IMR-90 (cell line): ENCODE results near the gene ATP11A. TPM values are rescaled to one million over a fixed set of nuclear protein-coding genes. Genes with fewer than 3 reads are reported as not detected.

Source experiments
- ATAC-seq: fragments of 200-7000 bp; cut with Tn5 transposase; 2 replicates; pipeline ENCODE4 v1.9.1; 2020; ENCODE audit warnings: low read depth, mild to moderate bottlenecking, moderate library complexity
- BruUV-seq: library from RNA; stranded (reverse); fragments of 400-500 nt; replicated peaks from 2 replicates; lab custom pipeline; 2021; lab: Mats Ljungman, UMichigan
- CTCF ChIA-PET: fragments of 300-600 bp; formaldehyde crosslinking; extraction: SDS; loops from one replicate; lab custom pipeline; 2021; ENCODE audit warnings: antibody characterized with exemption; lab: Yijun Ruan, JAX
- POLR2A ChIA-PET: fragments of 300-600 bp; sonication (Branson Sonifier 250); formaldehyde crosslinking; loops from one replicate; lab custom pipeline; 2022; ENCODE audit warnings: antibody characterized with exemption; ENCODE audit not compliant: unreplicated experiment; lab: Charles Lee
- DNase-seq: peaks from one replicate; pipeline ENCODE4 v3.0.0; 2013
- H2AFZ ChIP-seq: replicated peaks from 2 replicates; pipeline ENCODE3; 2013; ENCODE audit warnings: low read length, mild to moderate bottlenecking; ENCODE audit not compliant: poor library complexity
- H2AK5ac ChIP-seq: 2 replicates; pipeline ENCODE4 v1.6.1; 2013; ENCODE audit warnings: low read depth, low read length, inconsistent platforms
- H2AK9ac ChIP-seq: replicated peaks from 2 replicates; pipeline ENCODE3; 2013; ENCODE audit warnings: mild to moderate bottlenecking, low read depth, low read length, moderate library complexity; ENCODE audit not compliant: poor library complexity
- H2BK120ac ChIP-seq: 2 replicates; pipeline ENCODE4 v1.6.1; 2013; ENCODE audit warnings: low read depth, low read length, inconsistent platforms
- H2BK15ac ChIP-seq: 3 replicates; pipeline ENCODE4 v1.6.1; 2013; ENCODE audit warnings: low read depth, low read length, inconsistent platforms
- H2BK20ac ChIP-seq: 2 replicates; pipeline ENCODE4 v1.6.1; 2013; ENCODE audit warnings: low read depth, mild to moderate bottlenecking, inconsistent platforms, low read length, moderate library complexity
- H2BK5ac ChIP-seq: 2 replicates; pipeline ENCODE4 v1.6.1; 2013; ENCODE audit warnings: mild to moderate bottlenecking, low read depth, low read length, inconsistent platforms; ENCODE audit not compliant: poor library complexity, severe bottlenecking
- H3K14ac ChIP-seq: replicated peaks from 2 replicates; pipeline ENCODE4 v1.6.1; 2013; ENCODE audit warnings: low read depth, low read length, inconsistent platforms
- H3K18ac ChIP-seq: 2 replicates; pipeline ENCODE4 v1.6.1; 2013; ENCODE audit warnings: low read depth, low read length, control low read depth
- H3K23ac ChIP-seq: 2 replicates; pipeline ENCODE4 v1.6.1; 2013; ENCODE audit warnings: low read depth, low read length, inconsistent platforms
- H3K27ac ChIP-seq: 2 replicates; pipeline ENCODE4 v1.5.1; 2013; ENCODE audit warnings: mild to moderate bottlenecking, control low read depth, low read length; ENCODE audit not compliant: insufficient read depth
- H3K27me3 ChIP-seq: 2 replicates; pipeline ENCODE4 v1.6.1; 2013; ENCODE audit warnings: low read length; ENCODE audit not compliant: control insufficient read depth, insufficient read depth
- H3K36me3 ChIP-seq: 2 replicates; pipeline ENCODE4 v1.6.1; 2013; ENCODE audit warnings: low read length, mixed read lengths; ENCODE audit not compliant: control insufficient read depth, insufficient read depth
- H3K4ac ChIP-seq: 2 replicates; pipeline ENCODE4 v1.6.1; 2013; ENCODE audit warnings: low read depth, low read length, inconsistent platforms
- H3K4me1 ChIP-seq: 2 replicates; pipeline ENCODE4 v1.6.1; 2013; ENCODE audit warnings: low read length, mixed read lengths; ENCODE audit not compliant: control insufficient read depth, insufficient read depth
- H3K4me2 ChIP-seq: 2 replicates; pipeline ENCODE4 v1.6.1; 2013; ENCODE audit warnings: low read depth, mild to moderate bottlenecking, control low read depth, low read length, moderate library complexity
- H3K4me3 ChIP-seq: 2 replicates; pipeline ENCODE4 v1.5.1; 2013; ENCODE audit warnings: low read depth, mild to moderate bottlenecking, control low read depth, low read length, moderate library complexity; ENCODE audit not compliant: insufficient read depth
- H3K56ac ChIP-seq: 2 replicates; pipeline ENCODE4 v1.6.1; 2013; ENCODE audit warnings: low read length, inconsistent platforms; ENCODE audit not compliant: insufficient read depth; ENCODE audit errors: extremely low read depth
- H3K79me1 ChIP-seq, 2 experiments: 2 replicates each; pipeline ENCODE4 v1.6.1; 2013; ENCODE audit warnings: low read length in 2 of 2, inconsistent platforms in 1 of 2, low read depth in 1 of 2
- H3K9ac ChIP-seq: 2 replicates; pipeline ENCODE4 v1.6.1; 2013; ENCODE audit warnings: low read depth, low read length, control low read depth
- H3K9me1 ChIP-seq: 2 replicates; pipeline ENCODE4 v1.6.1; 2013; ENCODE audit warnings: low read length, inconsistent platforms; ENCODE audit not compliant: insufficient read depth
- H3K9me3 ChIP-seq: 2 replicates; pipeline ENCODE4 v1.6.1; 2013; ENCODE audit warnings: low read length; ENCODE audit not compliant: control insufficient read depth, insufficient read depth
- H4K20me1 ChIP-seq: 2 replicates; pipeline ENCODE4 v1.6.1; 2013; ENCODE audit warnings: low read length, inconsistent platforms; ENCODE audit not compliant: insufficient read depth
- H4K5ac ChIP-seq: 2 replicates; pipeline ENCODE4 v1.6.1; 2013; ENCODE audit warnings: mild to moderate bottlenecking, low read depth, low read length, control low read depth
- H4K8ac ChIP-seq, 2 experiments: 2 replicates each; pipeline ENCODE4 v1.6.1; 2013; ENCODE audit warnings: low read depth in 2 of 2, low read length in 2 of 2, control low read depth in 1 of 2, inconsistent platforms in 1 of 2
- H4K91ac ChIP-seq: 2 replicates; pipeline ENCODE4 v1.6.1; 2013; ENCODE audit warnings: low read depth, low read length, inconsistent platforms; ENCODE audit not compliant: insufficient read depth
- BHLHE40 ChIP-seq: fragments of 150-350 bp; IDR thresholded peaks from 2 replicates; pipeline ENCODE4 v1.6.1; 2016; ENCODE audit warnings: mild to moderate bottlenecking, low read depth, low read length
- CEBPB ChIP-seq: IDR thresholded peaks from 2 replicates; pipeline ENCODE4 v1.6.1; 2012; ENCODE audit warnings: low read depth, low read length, improper control_type of control experiment
- CTCF ChIP-seq: conservative IDR thresholded peaks from 2 replicates; pipeline ENCODE4 v1.5.1; 2012; ENCODE audit warnings: mild to moderate bottlenecking, low read depth, low read length, improper control_type of control experiment
- FOS ChIP-seq: fragments of 150-350 bp; IDR thresholded peaks from 2 replicates; pipeline ENCODE4 v1.6.1; 2016; ENCODE audit warnings: low read depth, low read length
- MAFK ChIP-seq: IDR thresholded peaks from 2 replicates; pipeline ENCODE4 v1.6.1; 2012; ENCODE audit warnings: low read depth, low read length, improper control_type of control experiment
- MAZ ChIP-seq: IDR thresholded peaks from 2 replicates; pipeline ENCODE4 v1.6.1; 2012; ENCODE audit warnings: low read depth, mild to moderate bottlenecking, low read length, improper control_type of control experiment, moderate library complexity, borderline replicate concordance
- MXI1 ChIP-seq: IDR thresholded peaks from 2 replicates; pipeline ENCODE4 v1.6.1; 2012; ENCODE audit warnings: low read depth, mild to moderate bottlenecking, low read length, moderate library complexity, borderline replicate concordance
- RAD21 ChIP-seq: IDR thresholded peaks from 2 replicates; pipeline ENCODE4 v1.6.1; 2012; ENCODE audit warnings: low read length, improper control_type of control experiment
- WGBS, 2 experiments: methylation state at CpG; one replicate each; pipeline versions ENCODE4 v1.1.5 to v1.1.7; 2013; ENCODE audit warnings: missing lambda C conversion rate in 2 of 2; ENCODE audit not compliant: insufficient read length in 1 of 2; ENCODE audit errors: extremely low coverage in 2 of 2; 5-methylcytosine and 5-hydroxymethylcytosine counted together
- dilution Hi-C: fragments of 300-500 bp; cut with HindIII; formaldehyde crosslinking; loops from one replicate; pipeline ENCODE4 v1.14.3; 2018; ENCODE audit warnings: low sequenced_read_pairs; ENCODE audit not compliant: unreplicated experiment
- in situ Hi-C: fragments of 300-500 bp; cut with MboI; formaldehyde crosslinking; loops from 3 replicates; pipeline ENCODE4 v1.14.3; 2019; ENCODE audit warnings: low sequenced_read_pairs, inconsistent platforms, mixed read lengths
- intact Hi-C: fragments of 100-400 bp; cut with micrococcal nuclease; formaldehyde crosslinking; loops from 2 replicates; pipeline ENCODE4 v1.10.0; 2022
- polyA plus RNA-seq, 3 experiments: library from polyadenylated mRNA; depleted of rRNA; stranded (reverse); fragments of >200 nt; gene quantifications; 2 replicates each; pipeline ENCODE4 v1.2.3, GENCODE V29; 2012; ENCODE audit warnings: low replicate concordance in 1 of 3
- total RNA-seq: library from RNA; depleted of rRNA; stranded (reverse); fragments of >200 nt; gene quantifications from 2 replicates; pipeline ENCODE4 v1.2.3, GENCODE V29; 2012

Gene ATP11A
- total and polyA plus RNA-seq, 2 of the 4 experiments (the other 2 are of a cell fraction), result 8.4 to 12.0 TPM

- Histone ChIP-seq H2AFZ (no peak overlapping the region), H3K18ac (no peak overlapping the region), H4K5ac (no peak overlapping the region), H2AK9ac (no peak overlapping the region), H3K27ac (no peak overlapping the region), H2BK5ac (no peak overlapping the region), H3K79me1 (no peaks in the 10 kb centered on the region), H2AK5ac (no peak overlapping the region), H3K9me1 (no peaks in the 10 kb centered on the region), H2BK15ac (no peak overlapping the region), H4K8ac (no peak overlapping the region), H3K4me2 (no peak overlapping the region), H3K4me1 (peaks cover 3% of the 10 kb centered on the region), H2BK120ac (no peak overlapping the region), H3K4me3 (no peak overlapping the region), H3K9me3 (no peaks in the 10 kb centered on the region), H3K14ac (no peak overlapping the region), H3K23ac (no peak overlapping the region), H3K27me3 (no peaks in the 10 kb centered on the region), H3K9ac (no peak overlapping the region), H4K20me1 (no peaks in the 10 kb centered on the region; the same call in none of the 2 replicates), H3K4ac (no peak overlapping the region), H3K56ac (no peak overlapping the region), H4K91ac (no peak overlapping the region), H2BK20ac (no peak overlapping the region), H3K36me3 (peaks cover 43% of the 10 kb centered on the region)
- TF ChIP-seq MXI1 (no peak), MAZ (no peak), RAD21 (no peak), FOS (no peak), CEBPB (no peak), MAFK (no peak), BHLHE40 (no peak), CTCF (no peak)
- ChIA-PET POLR2A (no interaction called here), CTCF (no interaction called here)
- dilution Hi-C loops, result no loop called here
- ATAC-seq, result no peak
- in situ Hi-C loops, result no loop called here
- BruUV-seq, result no TSS peak
- 100% methylated on average over 2 of the region's 20 CpGs; no CpG with 5 or more reads in 1 of the 2 experiments for WGBS, 2 experiments
- DNase-seq, result no peak
- intact Hi-C loops, result no loop called here
Measured at GRCh38 chr13:112857914-112858490, 168.2 kb downstream of the ATP11A start.
